Dedifferentiated amniotic fluid mesenchymal stem cell (primary cell): ENCODE measurements around the gene SMAD5.

ENCODE experiments used
- DNase-seq: peaks from one replicate; pipeline ENCODE4 v3.0.0-alpha.2; 2016; ENCODE audit errors: extremely low spot score

Gene SMAD5

DNA sequence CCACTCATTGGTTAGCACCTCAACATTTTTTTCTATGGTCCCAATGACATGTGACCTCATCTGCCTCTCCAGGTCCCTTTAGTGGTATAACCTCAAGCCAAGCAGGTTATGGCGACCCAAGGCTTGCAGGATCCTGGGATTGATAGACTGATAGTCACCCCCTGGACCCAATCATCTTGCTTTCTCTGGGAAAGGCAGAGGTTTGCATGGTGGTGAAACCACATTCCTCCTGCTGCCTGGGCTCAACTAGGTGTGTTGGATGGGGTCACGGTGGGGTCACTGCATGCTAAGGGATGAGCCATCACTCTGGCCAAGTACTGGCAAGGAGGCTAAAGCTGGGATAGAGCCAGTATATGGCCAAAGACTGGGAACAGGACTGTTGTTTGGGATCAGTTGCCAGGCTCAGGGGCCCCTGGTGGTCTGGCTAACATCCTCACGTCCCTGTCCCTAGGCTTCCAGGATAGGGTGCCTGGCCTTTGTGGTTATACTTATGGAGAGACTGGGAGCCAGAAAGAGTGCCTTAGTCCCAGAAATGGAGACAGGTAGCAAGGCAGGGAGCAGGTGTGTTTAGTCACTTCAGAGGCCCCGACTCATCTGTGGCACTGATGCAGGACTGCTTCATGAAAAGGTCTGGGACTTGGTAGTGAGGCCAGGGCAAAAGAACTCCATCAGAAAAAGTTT, 65.0 kb downstream of the SMAD5 start:
- DNase-seq = no peak

DNA sequence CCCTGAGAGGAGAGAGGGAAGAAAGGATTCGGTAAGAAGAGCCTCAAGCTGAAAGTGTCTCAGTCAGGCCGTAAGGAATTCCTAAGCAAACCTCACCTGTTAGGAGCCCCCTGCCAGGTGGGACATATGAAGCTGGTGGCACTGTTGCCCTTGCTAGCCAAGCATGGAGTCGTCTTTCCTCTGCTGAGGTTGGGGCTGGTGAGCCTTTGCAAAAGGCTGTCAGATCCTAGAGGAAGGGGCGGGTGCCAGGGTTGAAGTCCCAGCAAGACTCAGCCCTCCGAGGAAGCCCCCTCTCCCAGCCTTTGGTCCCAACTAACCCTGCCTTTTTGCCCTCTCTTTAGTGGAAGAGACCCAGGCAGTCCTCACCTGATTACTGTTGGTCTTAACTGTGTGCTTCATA, 65.8 kb downstream of the SMAD5 start:
- DNase-seq = no peak

DNA sequence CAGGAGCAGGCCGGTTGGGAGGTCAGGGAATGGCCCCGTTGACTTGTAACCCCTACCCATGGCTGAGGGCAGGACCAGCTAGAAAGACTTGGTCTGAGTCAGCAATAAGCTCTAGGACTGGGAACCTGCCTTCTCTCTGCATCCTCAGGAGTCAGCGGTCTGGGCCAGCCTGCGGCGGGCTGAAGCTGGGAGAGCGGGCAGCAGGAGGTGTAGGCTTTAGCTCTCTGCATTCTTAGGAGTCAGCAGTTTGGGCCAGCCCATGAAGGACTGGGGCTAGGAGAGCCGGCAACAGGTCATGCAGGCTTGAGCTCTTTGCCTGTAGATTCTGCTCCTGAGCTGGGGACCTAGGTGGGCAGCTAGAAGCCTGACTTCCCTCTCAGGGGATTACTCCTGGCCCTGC, 66.8 kb downstream of the SMAD5 start:
- no peak for DNase-seq

DNA sequence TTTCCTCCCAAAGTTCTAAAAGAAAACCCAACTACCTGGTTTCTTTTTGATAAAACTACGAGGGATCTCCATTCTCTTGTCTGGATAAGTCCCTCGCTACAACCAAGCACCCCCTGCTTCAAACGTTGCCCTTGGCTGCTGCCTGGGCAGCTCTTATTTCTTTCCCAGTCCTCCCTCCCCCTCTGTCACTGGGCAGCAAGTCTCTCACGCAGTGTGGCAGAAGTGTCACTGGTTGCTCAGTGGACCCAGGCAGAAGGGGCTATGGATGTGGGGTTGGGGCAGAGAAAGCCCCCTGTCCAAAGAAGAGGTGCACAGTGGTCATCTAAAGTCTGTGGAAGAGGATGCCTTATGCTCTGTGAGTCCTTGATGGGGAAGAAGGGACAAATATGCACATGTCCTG, 67.5 kb downstream of the SMAD5 start:
- DNase-seq = no peak

DNA sequence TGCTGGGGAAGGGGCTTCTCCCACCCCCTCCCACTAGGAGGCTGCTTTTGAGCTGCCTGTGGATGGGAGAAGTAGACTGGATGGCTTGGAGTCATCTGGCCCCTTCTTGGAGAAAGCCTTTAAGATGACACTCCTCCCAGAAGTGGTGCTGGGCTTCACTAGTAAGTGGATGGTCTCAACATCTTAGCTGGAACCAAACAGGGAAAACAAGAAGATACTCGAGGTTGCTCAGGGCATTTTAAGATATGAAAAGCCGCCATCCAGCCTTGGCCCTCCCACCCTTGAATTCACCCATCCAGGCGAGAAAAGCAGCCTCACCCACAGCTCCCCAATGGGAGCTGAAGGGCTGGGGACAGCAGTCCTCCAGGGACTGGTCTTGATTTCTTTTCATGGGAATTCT, 68.1 kb downstream of the SMAD5 start:
- DNase-seq = no peak

DNA sequence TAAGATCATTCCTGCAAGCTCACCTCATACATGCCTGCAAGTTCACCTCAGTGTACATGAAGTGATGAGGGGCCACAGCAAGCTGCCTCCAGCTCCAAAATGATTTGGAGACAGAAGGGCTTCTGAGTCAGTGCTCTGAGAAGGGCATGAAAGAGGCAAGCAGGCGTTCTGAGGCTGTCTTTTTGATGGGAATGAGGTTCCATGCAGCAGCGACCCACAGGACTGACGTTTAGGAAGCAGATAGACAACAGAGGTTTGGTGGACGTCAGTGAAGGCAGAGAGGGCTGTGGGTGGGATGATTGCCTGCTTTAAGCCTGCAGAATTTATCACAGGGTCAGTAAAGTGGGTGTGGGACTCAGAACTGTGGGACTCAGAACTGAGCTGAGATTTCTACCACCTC, 69.2 kb downstream of the SMAD5 start:
- no peak for DNase-seq

DNA sequence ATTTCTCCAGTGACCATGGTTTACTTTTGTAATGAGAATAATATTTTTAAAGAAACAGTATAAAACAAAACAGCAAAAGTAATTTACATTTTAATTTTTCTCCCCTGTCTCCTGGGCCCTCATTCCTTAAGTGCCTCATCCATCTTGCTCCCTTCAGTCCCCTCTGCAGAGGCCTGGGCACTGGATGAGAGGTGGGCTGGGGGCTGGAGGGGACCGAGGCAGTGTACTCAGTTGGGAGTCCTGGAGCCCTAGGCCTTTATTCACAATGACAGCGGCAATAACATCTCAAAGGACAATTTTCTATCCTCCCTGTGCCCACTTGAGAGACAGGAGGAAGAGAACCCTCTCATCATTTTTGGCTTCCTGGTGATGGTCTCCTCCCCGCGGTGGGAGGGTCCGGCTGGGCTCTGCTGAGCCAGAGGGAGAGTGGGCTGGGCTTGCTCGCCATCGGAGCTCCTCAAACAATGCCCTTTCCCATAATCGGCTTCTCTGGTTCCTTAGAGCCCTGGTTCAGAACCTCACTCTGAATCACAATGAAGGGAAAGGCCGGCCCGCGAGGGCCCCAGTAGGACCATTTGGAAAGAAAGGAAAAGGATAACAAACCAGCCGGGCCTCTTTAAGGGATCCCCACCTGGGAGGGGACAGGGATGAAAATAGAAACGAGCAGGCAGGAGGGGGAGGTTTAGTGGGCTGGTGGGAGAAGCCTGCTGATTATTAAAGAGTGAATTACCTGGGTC, 70.0 kb downstream of the SMAD5 start:
- DNase-seq = no peak

DNA sequence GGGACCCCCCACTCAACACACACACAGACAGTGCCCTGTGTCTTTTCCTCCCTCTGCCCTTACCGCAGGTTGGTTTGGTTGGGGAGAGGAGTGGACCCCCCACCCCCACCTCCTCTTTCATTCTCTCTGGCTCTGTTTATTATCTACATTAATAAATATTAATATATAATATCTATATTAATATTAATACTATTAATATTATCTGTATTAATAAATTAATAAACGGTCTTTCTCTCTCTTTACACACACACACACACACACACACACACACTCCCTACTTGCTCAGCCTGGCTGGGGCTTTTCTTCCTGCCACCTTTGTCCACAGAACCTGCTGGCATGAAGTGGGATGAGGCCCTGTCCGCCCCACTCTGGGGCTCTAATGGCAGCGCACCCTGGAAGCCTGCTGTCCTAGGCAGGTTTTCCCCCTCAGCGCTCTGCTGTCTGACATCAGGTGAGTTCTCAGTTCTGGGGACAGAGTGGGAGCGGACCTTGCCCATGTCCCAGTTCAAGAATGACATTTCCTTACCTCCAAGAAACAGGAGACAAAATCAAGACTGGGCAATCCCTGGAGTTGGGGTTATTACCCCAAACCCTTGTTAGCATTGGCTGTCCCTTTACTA, 70.8 kb downstream of the SMAD5 start:
- no peak for DNase-seq

DNA sequence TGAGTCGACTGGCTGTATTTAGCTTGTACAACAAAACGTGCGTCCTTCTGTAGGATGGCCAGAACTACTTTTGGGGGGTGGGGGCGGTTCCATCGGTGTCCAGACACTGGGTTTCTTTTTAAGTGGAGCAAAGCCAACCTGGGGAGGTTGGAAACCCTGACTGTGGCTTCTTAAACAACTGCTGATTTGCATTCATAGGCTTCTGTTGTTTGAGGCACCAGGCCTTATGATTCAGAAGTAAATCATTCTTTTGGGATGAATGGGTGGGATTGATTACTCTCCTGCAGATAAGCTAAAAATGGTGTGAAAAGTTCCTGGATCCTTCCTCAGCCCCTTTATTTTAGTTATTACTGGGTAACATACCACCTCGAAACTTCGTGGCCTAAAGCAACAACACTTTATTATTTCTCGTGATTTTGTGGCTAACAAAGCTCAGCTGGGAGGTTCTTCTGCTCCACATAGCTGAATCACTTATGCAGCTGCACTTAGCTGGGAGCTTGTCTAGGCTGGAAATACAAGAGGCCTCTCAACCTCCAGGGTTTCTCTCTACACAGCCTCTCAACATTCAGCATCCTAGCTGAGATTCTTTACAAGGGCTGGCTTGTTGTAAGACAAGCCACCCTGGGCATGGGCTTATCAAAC, 72.5 kb downstream of the SMAD5 start:
- no peak for DNase-seq

DNA sequence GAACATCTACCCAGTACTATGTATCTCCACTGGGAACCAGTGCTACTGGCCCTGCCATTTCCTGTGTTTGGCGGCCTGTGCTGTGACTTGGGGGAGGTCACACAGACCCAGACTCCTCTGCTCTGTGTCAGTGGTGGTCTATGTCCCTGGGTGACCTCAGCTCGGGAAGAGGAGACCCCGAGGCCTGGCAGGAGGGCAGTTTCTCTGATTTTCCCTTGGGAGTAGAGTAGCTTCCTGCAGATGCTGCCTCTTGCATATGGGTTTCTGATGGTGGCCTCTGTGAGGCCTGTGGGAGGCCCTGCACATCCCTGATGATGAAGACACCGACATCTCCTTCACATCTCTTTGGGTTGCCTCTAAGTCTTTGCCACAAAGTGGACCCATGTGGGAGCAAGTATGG, 73.3 kb downstream of the SMAD5 start:
- no peak for DNase-seq

DNA sequence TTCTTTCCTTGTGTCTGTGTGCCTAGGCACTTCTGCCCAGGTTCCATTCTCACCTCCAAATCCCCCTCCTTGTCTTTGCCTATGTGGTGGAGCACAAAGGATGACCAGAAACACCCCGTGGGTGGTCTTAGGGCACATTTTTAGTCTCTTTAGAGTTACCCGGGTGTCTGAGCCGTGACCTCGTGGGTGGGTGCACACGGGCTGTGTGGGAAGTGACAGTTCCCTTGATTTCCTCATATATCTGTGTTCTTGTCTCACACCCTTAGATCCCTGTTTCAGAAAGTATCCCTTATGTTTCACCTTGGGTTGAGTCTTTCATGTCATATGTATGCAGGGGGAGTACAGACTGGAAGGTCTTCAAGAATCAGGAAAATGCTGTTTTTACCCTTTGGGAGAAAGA, 73.7 kb downstream of the SMAD5 start:
- no peak for DNase-seq

DNA sequence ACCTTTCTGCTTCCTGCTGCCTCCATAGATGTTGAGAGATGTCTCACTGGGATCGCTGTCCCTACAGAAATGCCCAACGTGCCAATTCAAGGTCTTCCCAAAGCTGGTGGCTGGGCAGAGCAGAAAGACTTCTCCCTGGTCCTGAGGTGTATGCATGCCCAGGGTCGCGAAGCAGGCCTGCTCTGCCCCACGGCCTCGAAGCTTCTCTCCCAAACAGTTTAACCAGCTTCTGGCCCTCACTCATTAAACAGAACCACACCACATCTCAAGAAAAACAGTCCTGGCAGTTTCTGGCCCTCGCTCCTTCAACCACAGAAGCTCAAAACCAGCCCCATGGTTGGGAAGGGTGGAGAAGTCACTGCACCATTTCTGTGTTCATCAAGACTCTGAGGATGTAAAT, 75.0 kb downstream of the SMAD5 start:
- DNase-seq = no peak

DNA sequence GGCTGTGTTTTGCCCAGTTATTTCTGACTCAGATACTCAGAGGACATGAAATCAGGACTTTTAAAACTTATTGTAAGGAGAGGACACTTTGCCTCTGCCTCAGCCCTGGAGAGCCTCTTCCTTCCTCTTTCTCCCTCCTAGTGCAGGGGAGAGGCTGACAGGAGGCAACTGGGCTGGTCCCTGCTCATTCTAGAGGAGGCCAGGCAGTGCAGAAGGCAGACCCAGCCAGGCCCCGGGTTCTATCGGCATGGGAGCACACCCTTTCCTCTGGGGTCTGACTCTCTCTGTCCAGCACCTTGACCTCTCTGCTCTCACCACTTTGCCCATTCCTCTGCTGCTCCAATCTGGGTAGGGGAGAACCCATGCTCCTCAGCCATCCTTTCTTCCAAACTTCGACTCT, 76.3 kb downstream of the SMAD5 start:
- DNase-seq = no peak

DNA sequence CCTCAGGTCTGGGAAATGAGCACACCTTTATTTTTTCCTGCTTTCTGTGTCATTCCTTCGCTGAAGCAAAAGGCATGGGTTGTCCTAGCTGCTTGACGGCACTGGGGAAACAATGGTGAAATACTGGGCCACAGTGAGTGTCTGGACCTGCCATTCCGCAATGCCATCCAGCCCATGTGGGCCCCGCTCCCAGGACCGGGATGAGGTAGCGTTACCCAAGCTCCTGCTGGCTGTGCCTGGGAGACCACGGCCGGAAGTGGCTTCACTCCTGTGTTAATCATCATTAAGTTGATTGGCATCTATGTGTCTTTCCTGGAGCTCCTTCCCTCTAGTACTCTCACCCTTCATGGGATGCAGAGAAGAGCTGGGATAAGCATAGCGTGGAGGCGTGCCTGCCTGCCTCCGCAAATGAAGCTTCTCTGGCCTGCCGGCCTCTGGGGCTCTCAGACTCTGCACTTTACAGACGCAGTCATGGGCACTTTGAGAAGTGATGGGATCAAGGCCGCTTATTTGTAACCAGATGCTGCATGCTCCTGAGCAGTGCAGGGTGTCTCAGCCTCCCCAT, 76.8 kb downstream of the SMAD5 start:
- DNase-seq = no peak

DNA sequence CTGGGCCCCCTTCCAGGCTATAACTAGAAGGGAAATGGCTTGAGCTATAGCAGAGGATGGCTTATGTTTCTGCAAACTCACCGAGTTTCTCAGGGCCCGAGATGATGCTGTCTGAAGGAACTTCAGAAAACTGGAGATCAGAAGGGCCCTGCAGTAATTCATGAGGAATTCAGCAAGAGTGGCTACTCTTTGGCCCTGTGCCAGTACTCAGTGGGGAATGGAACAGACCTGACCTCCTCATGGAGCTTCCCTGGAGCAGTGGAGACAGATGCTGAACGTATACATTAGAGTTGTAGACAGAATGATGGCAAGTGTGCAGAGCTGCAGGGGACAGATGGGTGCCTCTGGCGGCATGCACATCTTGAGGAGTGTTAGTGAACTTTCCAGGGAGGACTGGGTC, 77.6 kb downstream of the SMAD5 start:
- no peak for DNase-seq

DNA sequence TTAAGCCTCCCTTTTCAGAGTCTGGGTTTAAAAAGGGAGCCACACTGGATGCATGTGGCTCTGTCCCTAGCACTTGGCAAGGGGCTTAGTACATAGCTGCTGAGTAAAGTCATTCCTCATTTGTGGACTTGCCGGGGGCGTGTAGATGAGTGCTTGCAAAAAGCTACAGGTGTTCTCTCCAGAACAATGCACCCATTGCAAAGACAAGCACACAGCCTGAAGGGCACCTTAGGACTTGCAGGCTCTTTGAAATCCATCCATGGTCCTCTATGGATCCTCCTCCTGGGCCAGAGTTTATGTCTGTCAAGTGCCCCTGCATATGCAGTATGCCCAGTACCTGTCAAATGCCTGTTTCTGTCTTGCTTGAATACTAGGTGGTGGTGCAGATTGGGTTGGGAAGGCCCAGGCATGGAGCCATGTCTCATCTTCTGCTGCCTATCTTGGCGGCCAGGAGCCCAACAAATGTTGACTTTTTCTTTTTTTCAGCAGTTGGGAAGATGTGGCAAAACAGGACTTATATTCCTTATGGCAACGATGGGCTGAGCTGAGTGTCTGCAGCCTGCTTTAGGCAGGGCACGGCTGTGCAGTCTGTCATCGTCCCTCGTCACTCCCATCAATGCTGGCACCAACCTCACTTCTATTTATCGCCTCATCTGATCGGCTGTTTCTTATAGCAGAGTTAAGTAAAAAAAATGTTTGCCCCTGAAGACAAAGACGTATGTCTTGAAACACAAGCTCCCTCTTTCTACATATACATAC, 78.8 kb downstream of the SMAD5 start:
- DNase-seq = no peak

DNA sequence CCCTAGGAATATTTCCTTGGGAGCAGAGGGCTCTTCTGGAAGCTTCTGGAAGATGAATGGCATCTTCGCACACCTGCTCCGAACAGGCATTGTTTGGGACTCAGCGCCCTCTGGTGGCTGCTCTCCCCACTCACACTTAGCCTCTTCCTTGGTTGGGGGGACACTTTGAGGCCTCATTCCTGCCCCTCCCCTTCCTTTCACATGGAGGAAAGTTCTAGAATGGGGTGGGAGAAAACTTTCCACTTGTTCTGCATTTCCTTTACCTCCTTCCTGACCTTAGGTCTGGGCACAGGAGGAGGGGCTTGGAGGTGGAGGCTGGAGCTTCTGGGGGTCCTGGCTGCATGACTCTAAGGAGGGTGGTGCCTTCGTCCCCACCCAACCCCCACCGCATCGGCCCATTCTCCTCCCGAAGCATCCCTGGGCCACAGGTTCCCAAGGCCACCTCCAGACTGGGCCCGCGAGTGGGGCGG, 79.6 kb downstream of the SMAD5 start:
- peak; percentile 19 for DNase-seq

DNA sequence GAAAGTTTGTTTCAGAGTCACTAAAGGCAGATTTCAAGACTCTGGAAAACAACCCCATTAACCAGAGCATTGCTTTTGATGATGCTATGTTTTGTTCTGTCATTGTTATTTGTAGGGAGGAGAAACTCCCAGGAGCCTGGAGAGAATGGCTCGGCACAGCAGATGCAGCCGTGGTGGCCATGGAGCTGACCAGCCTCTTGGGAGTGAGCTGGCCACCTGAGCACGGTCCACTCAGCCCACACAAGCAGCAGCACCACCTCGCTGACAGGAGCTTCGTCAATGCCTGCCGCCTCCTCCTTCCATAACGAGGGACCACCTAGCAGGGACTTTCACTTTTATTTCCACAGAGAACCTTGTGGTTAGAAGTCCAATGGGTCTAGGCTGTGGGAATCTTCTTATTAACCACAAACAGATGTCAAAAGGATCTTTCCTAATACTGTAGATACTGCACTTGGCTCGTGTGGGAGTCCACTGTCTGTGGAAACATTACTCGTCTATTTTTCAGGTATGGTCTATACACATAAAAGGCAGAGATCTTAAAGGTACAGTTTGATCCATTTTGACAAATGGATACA, 81.4 kb downstream of the SMAD5 start:
- no peak for DNase-seq

DNA sequence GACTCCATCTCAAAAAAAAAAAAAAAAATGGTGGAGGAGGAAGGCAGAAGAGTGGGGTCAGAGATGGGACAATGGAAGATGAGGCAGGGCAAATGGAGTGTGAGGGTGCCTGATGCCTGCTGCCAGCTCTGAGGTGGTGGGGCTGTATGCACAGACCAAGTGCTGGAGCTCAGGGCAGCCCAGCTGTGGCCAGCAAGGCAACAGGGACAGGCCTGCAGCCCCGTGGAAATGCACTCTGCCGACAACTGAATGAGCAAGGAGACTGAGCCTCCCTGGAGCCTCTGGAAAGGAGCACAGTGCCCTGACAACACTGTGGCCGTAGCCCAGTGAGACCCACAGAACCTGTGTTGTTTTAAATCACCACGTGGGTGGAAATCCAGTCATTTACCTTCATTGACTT, 83.2 kb downstream of the SMAD5 start:
- DNase-seq = no peak

DNA sequence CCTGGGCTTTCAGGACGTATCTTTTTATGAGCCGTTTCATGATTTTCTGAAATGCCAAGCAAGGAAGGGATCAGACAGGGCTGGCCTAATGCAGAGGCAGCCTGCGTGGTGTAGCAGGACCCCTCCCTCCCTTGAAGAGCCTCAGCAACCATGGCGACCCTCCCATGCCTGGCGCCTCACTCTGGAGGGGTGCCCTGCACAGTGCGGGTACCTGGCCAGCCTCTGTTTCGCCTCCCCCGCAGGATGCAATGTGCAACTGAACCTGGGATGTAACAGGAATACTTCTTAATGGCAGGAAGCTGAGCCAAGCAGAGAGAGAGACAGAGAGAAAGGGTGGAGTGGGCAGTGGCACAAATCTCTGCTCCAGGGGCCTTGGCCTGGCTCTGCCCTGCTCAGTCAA, 83.6 kb downstream of the SMAD5 start:
- DNase-seq = no peak

DNA sequence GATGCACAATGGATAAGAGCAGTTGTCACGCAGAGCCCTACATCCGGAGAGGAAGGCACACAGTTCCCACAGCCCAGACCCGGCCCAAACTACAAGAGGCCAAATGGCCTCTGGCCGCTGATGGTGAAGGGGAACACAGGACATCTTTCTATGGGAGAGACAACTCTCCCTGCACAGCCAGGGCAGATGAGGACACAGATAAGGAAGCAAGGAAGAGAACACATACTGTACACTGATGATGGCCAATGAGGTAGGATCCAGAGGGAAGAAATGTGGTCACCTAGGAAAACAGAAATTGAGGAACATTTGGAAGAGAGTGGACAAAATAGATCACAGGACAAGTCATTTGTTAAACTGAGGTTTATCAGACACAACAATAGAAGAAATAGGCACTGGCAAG, 88.7 kb downstream of the SMAD5 start:
- DNase-seq = no peak
